NCI-H774 (cell line): ENCODE data around the gene MOB3A.
"Not testable (repeated sequence)": the region's sequence is repeated elsewhere in the genome, so short reads cannot be mapped to it uniquely, and the experiment has no call there.

Source experiments
- DNase-seq: peaks from one replicate; lab custom pipeline; 2025; lab: John Stamatoyannopoulos, UW

MOB3A gene

DNA sequence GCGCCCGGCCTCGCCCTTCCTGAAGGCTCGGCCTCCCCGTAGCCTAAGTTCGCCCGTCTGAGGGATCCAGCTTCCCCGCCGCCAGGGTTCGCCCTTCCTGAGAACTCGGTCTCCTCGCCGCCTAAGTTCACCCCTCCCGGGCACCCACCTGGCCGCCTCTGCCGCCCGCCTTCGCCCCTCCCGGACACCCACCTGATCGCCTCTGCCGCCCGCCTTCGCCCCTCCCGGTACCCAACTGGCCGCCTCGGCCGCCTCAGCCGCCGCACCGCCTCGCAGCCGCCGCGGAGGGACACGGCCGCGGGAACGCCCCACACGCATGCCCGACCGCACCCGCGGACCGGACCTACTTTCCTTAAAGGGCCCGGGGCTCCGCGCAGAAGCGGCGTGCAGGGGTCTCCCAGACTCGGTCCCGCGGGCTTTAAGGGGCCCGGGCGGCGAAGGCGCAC is at the start of gene MOB3A:
Gene MOB3A (minus strand): TSS at position 293 of the 446 bp plus-strand sequence. CDS start 17,766 bp downstream, outside the sequence.
- DNase-seq, result peak; percentile 94

DNA sequence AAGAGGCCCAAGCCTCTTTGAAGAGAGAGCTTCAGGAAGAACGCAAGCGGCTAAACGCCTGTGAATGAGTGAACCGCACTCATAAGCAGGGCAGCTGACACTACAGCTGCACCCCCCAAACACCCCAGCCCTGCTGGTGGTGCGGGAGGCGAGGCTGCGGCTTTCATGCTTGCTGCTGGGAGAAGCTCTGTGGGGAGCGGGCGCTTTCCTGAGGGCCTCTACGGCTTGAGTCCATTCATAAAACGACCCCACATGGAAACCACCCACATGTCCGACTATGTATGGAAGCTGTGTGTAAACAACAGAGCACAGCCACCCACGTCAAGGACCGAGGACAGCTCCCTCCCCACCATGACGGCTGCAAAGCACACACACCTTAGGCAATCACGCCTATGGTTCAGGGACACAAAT is 49.7 kb upstream of the MOB3A start:
- DNase-seq, result no peak

DNA sequence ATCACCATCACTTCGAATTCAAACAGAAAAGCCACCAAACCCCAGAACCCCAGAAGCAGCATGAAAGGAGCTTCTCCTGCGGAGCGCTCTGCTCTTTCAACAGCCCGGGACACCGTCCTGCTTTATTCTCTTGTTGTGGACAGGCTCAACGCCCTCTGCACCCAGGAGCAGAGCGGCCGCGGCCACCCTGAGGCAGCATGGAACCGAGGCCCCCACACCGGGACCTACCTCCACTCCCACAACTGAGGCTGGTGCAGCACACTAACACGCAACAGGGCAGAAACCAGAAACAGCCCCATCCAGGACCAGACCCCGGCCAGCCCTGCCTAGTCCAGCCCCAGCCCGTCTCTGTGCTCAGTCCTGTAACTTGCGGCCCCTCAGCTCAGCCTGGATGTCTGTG is 48.1 kb upstream of the MOB3A start:
- no peak for DNase-seq

DNA sequence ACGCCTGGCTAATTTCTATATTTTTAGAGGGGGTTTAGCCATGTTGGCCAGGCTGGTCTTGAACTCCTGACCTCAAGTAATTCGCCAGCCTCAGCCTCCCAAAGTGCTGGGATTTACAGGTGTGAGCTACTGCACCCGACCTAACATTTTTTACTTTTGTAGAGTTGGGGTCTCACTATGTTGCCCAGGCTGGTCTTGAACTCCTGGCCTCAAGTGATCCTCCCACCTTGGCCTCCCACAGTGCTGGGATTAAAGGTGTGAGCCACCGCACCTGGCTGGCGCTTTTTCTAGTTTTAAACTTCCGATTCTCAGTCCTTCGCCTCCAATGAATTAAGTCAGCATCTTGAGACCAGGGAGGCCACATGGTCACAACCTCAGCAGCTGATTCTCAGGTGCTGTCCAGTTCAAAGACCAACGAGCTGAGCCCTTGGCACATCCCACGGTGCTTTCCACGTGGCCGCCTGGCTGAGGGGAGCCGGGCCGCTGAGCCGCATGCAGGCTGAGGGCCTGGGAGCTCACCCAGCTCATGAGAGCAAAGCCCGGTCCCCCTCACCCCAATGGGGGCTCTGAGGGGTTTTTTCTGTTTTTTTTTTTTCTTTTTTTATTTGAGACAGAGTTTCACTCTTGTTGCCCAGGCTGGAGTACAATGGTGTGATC is 46.2 kb upstream of the MOB3A start:
- no peak for DNase-seq

DNA sequence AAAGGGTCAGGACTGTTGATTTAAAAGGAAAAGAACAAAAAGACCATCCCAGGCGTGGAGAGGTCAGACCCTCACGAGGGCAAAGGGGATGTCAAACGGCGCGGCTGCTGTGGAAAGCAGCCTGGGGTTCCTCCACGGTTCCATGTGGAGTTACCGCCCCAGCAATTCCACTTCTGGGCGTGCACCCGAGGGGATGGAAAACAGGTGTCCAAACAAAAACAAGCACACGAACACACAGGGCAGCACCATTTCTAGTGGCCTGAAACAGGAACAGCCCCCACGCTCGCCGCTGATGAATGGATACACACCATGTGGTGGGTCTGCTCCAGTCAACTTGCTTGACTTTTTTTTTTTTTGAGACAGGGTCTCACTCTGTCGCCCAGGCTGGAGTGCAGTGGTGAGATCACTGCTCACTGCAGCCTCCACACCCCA is 44.0 kb upstream of the MOB3A start:
- DNase-seq, result no peak

DNA sequence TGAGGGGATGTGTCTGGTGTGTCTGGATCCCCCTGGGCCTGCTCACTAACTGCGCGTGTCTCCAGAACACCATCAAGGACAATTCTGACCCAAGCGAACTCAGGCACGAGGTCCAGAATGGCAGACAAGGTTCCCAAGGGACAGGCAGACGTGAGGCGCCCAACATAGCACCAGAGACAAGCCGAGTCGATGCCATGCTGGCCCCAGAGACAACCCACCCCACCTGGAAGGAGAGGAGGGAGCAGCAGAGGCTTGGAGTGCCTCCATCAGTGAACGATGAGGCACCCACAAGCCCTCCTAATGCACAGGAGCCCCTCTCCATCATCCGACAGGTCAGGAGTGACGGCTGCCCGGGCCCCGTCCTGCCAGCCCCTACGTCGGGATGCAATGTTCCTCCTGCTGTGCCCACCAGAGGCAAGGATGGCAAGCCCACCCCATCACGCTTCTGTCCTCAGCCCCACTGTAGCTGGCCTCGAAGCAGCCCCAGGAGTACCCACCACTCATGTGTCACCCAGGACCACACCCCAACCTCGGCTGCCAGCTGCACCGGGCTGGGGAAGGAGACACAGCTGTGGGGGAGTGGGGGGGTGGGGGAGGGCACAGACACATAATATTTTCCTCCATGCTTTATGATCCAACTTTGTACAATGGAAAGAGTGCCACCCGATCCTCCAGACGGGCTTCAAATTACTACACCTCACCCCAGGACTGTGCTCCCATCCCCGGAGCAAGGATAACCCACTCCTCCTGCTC is 43.4 kb upstream of the MOB3A start:
- DNase-seq, result no peak

DNA sequence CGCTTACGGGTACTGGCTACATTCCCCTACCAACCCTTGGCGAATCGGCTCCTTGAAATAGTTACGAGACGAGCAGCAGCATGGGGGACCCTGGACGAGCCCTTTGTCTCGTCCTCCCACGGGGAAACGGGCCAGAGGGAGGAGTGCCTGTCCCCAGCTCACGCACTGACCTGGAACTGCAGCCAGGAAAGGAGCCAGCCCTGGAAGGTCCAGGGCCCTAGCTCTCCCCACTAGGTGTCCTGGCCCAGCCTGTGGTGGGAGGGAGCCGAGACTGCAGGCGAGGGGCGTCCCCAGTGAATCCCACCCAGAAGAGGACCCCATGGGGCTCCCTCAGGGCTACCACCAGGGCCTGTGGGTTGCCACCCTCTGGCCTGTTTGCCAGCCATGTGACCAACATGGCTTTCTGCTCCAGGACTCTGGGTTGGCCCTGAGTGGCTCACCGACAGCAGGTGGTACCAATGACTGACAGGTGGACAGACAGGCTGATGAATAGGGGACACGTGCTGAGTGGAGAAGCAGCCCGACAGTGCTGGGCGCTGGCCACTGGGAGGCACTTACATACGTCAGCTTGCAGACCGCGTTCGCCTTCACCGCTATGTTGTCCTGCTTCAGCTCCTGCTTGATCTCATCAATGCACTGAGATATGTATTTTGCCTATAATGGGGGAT is 42.1 kb upstream of the MOB3A start:
- DNase-seq, result no peak

DNA sequence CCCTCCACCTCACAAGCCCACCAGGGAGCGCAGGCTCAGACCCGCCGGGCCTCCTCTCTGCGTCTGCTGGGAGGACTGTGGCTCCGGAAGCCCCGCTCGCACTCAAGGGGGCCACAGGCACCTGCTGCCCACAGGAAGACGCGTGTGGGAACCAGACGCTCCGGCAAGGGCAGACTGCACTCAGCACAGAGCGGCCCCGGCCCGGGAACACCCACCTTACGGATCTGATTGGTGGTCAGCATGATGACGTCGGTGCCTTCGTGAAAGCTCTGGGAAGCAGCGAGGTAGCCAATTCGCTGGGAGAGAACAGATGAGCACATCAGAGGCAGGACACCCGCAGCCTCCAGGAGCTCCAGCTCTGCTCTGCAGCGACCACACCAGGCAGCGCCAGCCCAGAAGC is 40.7 kb upstream of the MOB3A start:
- DNase-seq, result no peak

DNA sequence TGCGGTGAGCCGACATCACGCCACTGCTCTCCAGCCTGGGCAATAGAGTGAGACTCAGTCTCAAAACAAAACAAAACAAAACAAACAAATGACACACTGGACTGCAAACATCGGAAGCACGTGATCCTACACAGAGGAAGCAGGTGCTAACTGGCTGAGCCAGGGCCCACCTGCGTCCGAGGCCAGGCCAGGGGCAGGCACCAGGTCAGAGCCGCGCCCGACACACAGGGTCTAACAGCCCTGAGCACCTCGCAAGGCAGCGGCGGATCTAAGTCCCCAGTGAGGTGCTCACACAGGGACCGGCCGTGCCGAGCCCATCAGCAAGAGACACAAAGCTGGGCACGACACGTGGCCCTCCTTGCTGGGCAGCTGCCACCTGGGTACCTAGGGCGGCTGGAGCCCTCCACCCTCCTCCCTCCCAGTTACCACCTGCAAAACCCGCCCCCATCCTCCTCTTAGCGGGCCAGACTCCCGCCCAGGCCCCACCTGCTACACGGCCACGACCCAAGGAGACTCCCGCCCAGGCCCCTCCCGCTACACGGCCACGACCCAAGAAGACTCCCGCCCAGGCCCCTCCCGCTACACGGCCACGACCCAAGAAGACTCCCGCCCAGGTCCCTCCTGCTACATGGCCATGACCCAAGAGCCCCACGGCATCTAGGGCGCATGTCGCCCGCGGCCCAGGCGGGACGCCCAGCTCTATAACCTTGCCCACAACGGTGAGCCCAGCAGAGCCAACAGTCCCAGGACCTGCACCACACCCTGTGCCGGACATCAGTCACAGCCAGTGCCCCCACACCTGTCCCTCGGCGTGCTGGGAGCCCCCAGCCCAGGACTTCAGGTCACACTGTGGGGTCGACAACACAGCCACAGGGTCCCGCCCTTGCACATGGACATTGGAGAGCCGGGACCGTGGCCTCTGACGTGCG is 39.6 kb upstream of the MOB3A start:
- DNase-seq, result peak; percentile 89

DNA sequence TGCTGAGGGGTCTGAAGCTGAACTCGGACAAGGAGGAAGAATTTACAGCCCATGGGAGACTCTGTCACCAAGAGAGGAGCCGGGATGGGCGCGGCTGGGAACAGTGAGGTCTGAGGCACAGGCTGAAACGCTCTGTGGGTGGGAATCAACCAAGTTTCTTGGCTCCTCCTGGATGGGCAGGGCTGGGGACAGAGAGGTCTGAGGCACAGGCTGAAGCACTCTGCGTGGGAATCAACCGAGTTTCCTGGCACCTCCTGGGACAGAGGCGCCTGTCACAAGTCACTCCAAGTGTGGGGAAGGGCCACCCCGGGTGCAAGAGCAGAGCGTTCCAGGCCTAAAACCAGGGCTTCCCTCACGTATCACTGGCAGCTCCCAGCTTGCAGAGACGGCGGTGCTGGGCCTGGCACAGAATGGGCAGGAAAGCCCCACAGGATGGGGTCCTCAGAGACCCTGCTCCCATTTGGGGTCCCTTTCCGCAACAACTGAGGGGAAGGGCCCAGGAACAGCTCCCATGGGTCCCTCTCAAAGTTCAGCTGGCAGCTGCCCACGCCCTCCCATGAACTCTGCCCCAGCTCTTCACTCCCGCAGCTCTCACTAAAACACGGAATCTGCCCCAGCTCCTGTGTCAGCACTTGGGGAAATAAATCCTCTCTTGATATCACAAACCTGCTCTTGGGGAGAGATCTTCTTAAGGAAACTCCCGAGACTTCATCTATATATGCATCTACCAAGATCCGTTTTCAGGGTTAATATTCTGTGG is 36.8 kb upstream of the MOB3A start:
- DNase-seq, result no peak

DNA sequence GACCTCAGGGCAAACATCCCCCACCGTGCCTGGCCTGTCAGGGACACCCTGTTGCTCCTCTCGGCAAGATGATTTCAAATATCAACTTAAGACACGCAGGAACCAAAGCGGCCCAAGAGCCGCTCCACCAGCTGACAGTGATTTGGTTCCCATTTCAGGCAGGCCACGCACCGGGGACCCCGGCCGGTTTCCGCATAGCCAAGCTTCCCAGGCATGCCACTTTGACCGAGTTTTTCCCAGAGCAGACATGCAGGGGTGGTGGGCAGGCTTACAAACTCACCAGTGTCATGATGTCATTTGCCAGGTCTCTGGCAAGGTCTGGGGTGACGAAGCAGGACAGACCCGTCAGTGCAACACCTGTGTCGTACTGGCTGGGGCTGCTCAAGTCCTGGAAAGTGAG is 36.1 kb upstream of the MOB3A start:
- no peak for DNase-seq

DNA sequence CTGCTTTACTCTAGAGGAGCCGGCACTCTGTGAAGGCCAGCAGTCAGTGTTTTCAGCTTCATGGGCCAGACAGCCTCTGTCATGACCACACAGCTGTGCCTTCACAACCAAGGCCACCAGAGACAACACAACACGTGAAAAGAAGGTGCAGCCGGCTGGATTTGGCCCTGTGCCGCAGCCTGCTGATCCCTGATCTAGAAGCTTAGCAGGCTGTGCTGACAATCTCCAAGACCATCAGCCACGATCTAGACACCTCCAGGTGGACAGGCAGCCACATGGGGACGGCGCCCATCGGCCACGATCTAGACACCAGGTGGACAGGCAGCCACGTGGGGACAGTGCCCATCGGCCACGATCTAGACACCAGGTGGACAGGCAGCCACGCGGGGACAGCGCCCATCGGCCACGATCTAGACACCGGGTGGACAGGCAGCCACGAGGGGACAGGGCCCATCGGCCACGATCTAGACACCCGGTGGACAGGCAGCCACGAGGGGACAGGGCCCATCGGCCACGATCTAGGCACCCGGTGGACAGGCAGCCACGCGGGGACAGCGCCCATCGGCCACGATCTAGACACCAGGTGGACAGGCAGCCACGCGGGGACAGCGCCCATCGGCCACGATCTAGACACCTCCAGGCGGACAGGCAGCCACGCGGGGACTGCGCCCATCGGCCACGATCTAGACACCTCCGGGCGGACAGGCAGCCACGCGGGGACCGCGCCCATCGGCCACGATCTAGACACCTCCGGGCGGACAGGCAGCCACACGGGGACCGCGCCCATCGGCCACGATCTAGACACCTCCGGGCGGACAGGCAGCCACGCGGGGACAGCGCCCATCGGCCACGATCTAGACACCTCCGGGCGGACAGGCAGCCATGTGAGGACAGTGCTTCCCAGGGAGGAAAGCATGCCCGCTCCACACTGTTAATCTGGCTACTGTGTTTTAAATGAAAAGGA is 35.2 kb upstream of the MOB3A start:
- DNase-seq, result not testable (repeated sequence)

DNA sequence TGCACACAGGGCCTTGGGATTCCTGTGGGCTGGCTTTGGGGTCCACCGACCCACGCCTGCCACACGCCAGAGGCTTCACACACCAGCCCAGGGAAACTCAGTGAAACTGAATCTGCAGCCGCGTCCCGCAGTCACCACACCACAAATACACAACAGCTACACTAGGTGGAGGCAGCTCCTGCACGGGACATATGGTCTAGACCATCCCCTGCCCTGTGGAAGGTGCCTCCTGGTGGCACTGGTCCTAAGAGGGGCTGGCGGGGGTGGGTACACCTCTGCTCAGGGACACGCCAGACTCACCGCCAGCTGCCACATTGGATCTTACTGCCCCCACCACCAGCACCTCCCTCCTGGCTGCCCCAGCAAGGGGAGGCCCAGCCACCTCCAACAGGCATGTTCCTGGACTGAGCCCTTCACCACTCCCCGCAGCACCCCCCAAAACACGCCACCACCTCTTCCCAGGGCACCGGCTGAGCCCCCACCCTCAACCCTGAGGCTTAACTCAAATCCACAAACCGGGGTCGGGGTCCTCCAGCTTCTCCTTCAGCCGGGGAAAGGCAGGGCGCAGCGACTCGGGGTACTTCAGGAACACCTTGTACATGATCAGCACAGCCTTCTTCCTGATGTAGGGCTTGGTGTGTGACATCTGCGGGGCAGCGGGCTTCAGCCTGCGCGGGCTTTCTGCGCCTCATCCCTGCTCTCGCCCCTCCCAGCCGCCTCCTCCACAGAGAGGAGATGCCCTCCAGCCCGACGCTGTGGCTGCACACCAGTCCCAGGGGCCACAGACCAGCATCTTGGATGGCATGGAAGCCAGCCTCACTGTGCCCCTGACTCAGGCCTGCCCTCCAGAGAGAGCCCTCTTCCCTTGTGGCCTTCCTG is 34.0 kb upstream of the MOB3A start:
- no peak for DNase-seq

DNA sequence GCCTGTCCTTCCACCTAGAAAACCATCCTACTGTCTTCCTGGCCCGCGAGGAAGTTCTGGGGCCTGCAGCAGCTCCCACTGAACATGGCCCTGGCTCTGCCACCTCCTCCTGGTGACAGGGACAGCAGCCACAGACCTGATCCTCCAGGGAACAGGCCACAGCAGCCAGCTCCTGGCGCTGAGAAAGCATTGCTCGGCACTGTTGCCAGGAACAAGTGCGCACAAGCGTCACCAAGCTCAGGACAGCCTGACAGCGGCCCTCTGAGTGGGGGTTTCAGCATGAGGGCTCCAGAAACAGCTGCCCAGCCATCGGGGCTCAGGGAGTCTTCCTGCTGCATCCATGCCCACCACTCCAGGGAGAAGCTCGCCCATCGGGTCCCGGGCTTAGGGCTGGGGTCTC is 33.4 kb upstream of the MOB3A start:
- no peak for DNase-seq

DNA sequence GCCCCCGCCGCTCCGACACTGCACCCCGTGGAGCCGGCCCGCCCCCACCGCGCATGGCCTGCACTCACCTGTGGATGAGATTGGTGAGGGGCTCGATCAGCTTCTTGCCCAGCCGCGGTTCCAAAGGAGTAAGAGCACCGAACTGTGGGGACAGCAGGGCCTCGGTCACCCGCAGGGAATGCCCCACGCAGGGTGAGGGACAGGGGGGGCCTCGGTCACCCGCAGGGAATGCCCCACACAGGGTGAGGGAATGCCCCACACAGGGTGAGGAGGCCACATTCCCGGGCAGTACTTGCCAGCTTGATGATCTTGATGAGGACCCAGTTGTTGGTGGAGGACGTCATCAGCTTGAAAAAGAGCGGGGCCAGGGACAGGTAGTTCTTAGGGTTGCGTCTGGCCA is 32.9 kb upstream of the MOB3A start:
- no peak for DNase-seq

DNA sequence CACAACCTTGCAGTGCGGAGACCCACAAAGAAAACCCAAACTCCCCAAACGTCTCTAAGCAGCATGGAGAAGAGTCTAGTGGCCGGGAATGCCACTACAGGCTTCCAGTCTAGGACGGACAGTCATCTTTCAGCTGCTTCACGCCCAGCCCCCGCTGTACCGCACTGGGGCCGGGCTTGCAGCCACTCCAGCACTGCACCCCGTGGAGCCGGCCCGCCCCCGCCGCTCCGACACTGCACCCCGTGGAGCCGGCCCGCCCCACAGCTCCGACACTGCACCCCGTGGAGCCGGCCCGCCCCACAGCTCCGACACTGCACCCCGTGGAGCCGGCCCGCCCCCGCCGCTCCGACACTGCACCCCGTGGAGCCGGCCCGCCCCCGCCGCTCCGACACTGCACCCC is 32.1 kb upstream of the MOB3A start:
- DNase-seq, result not testable (repeated sequence)

DNA sequence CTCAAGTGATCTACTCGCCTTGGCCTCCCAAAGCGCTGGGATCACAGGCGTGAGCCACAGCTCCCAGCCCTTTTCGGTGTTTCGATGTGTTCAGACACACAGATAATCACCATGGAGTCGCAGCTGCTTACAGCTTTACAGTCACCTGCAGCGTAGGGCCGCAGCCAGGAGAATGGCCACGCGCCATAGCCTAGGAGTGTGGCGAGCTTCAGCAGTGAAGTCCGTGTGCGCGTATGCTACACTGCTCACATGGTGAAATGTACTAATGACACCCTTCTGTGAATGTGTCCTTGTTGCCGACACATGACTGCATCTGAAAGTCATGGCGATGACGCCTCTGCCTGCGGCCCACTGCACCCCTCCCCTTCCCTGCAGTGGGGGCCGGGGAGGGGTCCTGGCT is 31.6 kb upstream of the MOB3A start:
- DNase-seq, result no peak

DNA sequence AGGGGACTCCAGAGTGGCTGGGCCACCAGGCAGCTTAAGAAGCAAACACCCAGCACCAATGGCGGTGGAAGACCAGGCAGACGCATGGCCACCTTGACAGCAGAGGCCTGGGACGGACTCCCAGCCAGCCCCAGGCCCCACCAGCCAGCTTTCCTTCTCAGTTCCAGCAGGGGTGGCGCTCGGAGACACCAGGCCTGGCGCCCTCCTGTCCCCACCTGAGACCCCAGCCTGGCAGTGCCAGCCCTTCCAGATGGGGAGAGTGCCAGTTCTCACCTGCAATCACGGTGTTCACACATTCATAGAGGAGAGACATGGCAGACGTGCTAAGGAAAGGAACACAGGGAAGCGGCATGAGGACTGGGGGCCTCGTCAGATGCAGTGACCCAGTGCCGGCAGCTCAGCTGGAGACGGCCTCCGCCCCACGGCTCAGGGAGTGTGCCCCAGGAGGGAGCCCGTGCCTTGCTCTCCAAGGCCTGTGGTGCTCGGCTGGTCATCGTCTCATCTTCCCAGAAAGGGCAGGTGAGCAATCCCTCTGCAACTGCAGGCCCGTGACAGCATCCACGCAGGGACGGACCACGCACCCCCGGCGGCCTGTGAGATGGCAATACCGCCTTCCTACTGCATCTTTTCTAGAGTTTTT is 30.9 kb upstream of the MOB3A start:
- DNase-seq, result no peak
